DND-41 (cell line): ENCODE results near the gene MPL.

Source experiments
- ATAC-seq: fragments of 200-7000 bp; cut with Tn5 transposase; 3 replicates; pipeline ENCODE4 v1.9.1; 2021; ENCODE audit warnings: low read depth; ENCODE audit not compliant: insufficient read depth
- DNase-seq: peaks from one replicate; pipeline ENCODE4 v3.0.0-alpha.2; 2020
- H2AFZ ChIP-seq: 2 replicates; pipeline ENCODE4 v1.6.0; 2012; ENCODE audit warnings: low read depth, low read length
- H3K27ac ChIP-seq: 2 replicates; pipeline ENCODE4 v1.5.1; 2012; ENCODE audit warnings: low read length, inconsistent platforms
- H3K27me3 ChIP-seq: fragments of 200-600 bp; sonication (generic); 2 replicates; pipeline ENCODE4 v1.6.0; 2012; ENCODE audit warnings: low read length, mild to moderate bottlenecking, inconsistent platforms; ENCODE audit not compliant: insufficient read depth, poor library complexity
- H3K36me3 ChIP-seq: 2 replicates; pipeline ENCODE4 v1.5.1; 2012; ENCODE audit warnings: low read length, inconsistent platforms; ENCODE audit not compliant: insufficient read depth
- H3K4me1 ChIP-seq: 2 replicates; pipeline ENCODE4 v1.5.1; 2012; ENCODE audit warnings: mild to moderate bottlenecking, low read length; ENCODE audit not compliant: insufficient read depth
- H3K4me2 ChIP-seq: 2 replicates; pipeline ENCODE4 v1.6.0; 2012; ENCODE audit warnings: mild to moderate bottlenecking, moderate library complexity, low read length, inconsistent platforms; ENCODE audit not compliant: insufficient read depth
- H3K4me3 ChIP-seq, 2 experiments: fragments of 200-600 bp in 1 of 2; shearing (Covaris generic) in 1 of 2; 2 replicates each; pipeline ENCODE4 v1.5.1; 2012 to 2016; ENCODE audit warnings: inconsistent platforms in 2 of 2, low read length in 2 of 2, mild to moderate bottlenecking in 2 of 2, low read depth in 1 of 2, moderate library complexity in 1 of 2
- H3K79me2 ChIP-seq: 2 replicates; pipeline ENCODE4 v1.6.0; 2012; ENCODE audit warnings: low read length, inconsistent platforms; ENCODE audit not compliant: insufficient read depth
- H3K9ac ChIP-seq: 2 replicates; pipeline ENCODE4 v1.6.0; 2012; ENCODE audit warnings: low read depth, mild to moderate bottlenecking, inconsistent platforms, low read length, moderate library complexity
- H3K9me3 ChIP-seq: 2 replicates; pipeline ENCODE4 v1.5.1; 2012; ENCODE audit warnings: low read length, moderate library complexity, mild to moderate bottlenecking, inconsistent platforms; ENCODE audit not compliant: insufficient read depth, severe bottlenecking
- H4K20me1 ChIP-seq: 2 replicates; pipeline ENCODE4 v1.6.0; 2012; ENCODE audit warnings: low read length; ENCODE audit not compliant: insufficient read depth
- CTCF ChIP-seq: IDR thresholded peaks from 2 replicates; pipeline ENCODE4 v1.5.1; 2012; ENCODE audit warnings: borderline replicate concordance, low read length, moderate library complexity, mild to moderate bottlenecking; ENCODE audit not compliant: poor library complexity, severe bottlenecking; ENCODE audit errors: extremely low read depth
- EZH2 ChIP-seq: IDR thresholded peaks from 3 replicates; pipeline ENCODE4 v1.6.1; 2012; ENCODE audit warnings: borderline replicate concordance, low read depth, mild to moderate bottlenecking, moderate library complexity, low read length, inconsistent platforms; ENCODE audit not compliant: severe bottlenecking

The MPL gene

GRCh38 chr1:43360616-43361015 is 23.0 kb downstream of the MPL start:
- H3K27ac ChIP-seq: peak overlapping the region; percentile 97; the same call in 1 of the 2 replicates
- H3K36me3 ChIP-seq: peaks cover 67% of the 10 kb centered on the region
- no peaks in the 10 kb centered on the region for H3K27me3 ChIP-seq
- H2AFZ ChIP-seq: no peak overlapping the region
- no peak for TF ChIP-seq EZH2
- TF ChIP-seq CTCF: no peak
- DNase-seq (no peak), ATAC-seq (no peak)
- H3K4me3 ChIP-seq: peak overlapping the region in 1 of 2 experiments; percentile 85; a peak in 3 of 4 replicates
- H3K9ac ChIP-seq: peak overlapping the region; percentile 86; the same call in 1 of the 2 replicates
- peaks cover 40% of the 10 kb centered on the region for H3K4me1 ChIP-seq
- H3K4me2 ChIP-seq: peak overlapping the region; percentile 89
- H4K20me1 ChIP-seq: peaks cover 20% of the 10 kb centered on the region
- H3K9me3 ChIP-seq: no peaks in the 10 kb centered on the region
- peaks cover 44% of the 10 kb centered on the region for H3K79me2 ChIP-seq

- Histone ChIP-seq H3K79me2 (peaks cover 64% of the 10 kb centered on the region), H2AFZ (no peak overlapping the region), H3K4me2 (no peak overlapping the region), H3K4me1 (peaks cover 50% of the 10 kb centered on the region), H4K20me1 (peaks cover 24% of the 10 kb centered on the region), H3K27me3 (no peaks in the 10 kb centered on the region), H3K4me3 (no peak overlapping the region), H3K36me3 (peaks cover 73% of the 10 kb centered on the region), H3K9me3 (no peaks in the 10 kb centered on the region), H3K9ac (no peak overlapping the region), H3K27ac (no peak overlapping the region; the same call in 1 of the 2 replicates)
- no peak for TF ChIP-seq EZH2
- no peak for TF ChIP-seq CTCF
- no peak for DNase-seq
- ATAC-seq: no peak
Observed at GRCh38 chr1:43363283-43363934, 25.8 kb downstream of the MPL start.

- TF ChIP-seq EZH2: no peak
- TF ChIP-seq CTCF: no peak
- Histone ChIP-seq H3K27ac (no peak overlapping the region; the same call in 1 of the 2 replicates), H3K79me2 (peaks cover 66% of the 10 kb centered on the region), H3K4me1 (peaks cover 55% of the 10 kb centered on the region), H3K9me3 (no peaks in the 10 kb centered on the region), H2AFZ (no peak overlapping the region), H3K27me3 (no peaks in the 10 kb centered on the region), H3K4me3 (no peak overlapping the region), H3K36me3 (peaks cover 71% of the 10 kb centered on the region), H4K20me1 (peaks cover 24% of the 10 kb centered on the region), H3K4me2 (no peak overlapping the region), H3K9ac (no peak overlapping the region)
- ATAC-seq: no peak
- DNase-seq: no peak
Observed at GRCh38 chr1:43363935-43364525, 26.4 kb downstream of the MPL start.
